ENCODE results near the gene WDR13.

WDR13 gene

GRCh38 chrX:48611703-48612102 lies 14.4 kb downstream of the WDR13 start:
- Histone ChIP-seq H2AFZ (ENCODE audit: low read depth, low read length) (no peak overlapping the region), H3K79me2 (ENCODE audit: insufficient read depth, low read length) (no peaks in the 10 kb centered on the region), H4K20me1 (ENCODE audit: insufficient read depth, low read length) (no peaks in the 10 kb centered on the region), H3K27ac (ENCODE audit: low read length) (no peak overlapping the region), H3K4me1 (ENCODE audit: insufficient read depth, low read length) (no peaks in the 10 kb centered on the region), H3K27me3 (ENCODE audit: insufficient read depth, low read length, poor library complexity) (no peaks in the 10 kb centered on the region), H3K4me2 (ENCODE audit: insufficient read depth, low read length) (no peak overlapping the region), H3K9ac (ENCODE audit: low read depth, low read length) (no peak overlapping the region), H3K4me3 (ENCODE audit: low read depth in 1 of 2, low read length in 2 of 2) (no peak overlapping the region), H3K36me3 (ENCODE audit: insufficient read depth, low read length) (no peaks in the 10 kb centered on the region), H3K9me3 (ENCODE audit: insufficient read depth, low read length, severe bottlenecking) (no peaks in the 10 kb centered on the region)
- no peak for DNase-seq
- no peak for TF ChIP-seq EZH2 (IDR thresholded peaks at IDR 0.05; ENCODE audit: borderline replicate concordance, low read depth, low read length, severe bottlenecking)
- no peak for ATAC-seq (ENCODE audit: insufficient read depth, low read depth)

GRCh38 chrX:48613502-48614160 lies 16.3 kb downstream of the WDR13 start:
- H3K79me2 ChIP-seq (ENCODE audit: insufficient read depth, low read length): no peaks in the 10 kb centered on the region
- no peak overlapping the region for H3K27ac ChIP-seq (ENCODE audit: low read length)
- no peak overlapping the region for H3K4me2 ChIP-seq (ENCODE audit: insufficient read depth, low read length)
- TF ChIP-seq EZH2 (IDR thresholded peaks at IDR 0.05; ENCODE audit: borderline replicate concordance, low read depth, low read length, severe bottlenecking) (no peak), CTCF (IDR thresholded peaks at IDR 0.05; ENCODE audit: borderline replicate concordance, extremely low read depth, low read length, poor library complexity, severe bottlenecking) (no peak)
- DNase-seq (no peak), ATAC-seq (ENCODE audit: insufficient read depth, low read depth) (no peak)
- no peaks in the 10 kb centered on the region for H3K27me3 ChIP-seq (ENCODE audit: insufficient read depth, low read length, poor library complexity)
- no peaks in the 10 kb centered on the region for H3K4me1 ChIP-seq (ENCODE audit: insufficient read depth, low read length)
- H3K36me3 ChIP-seq (ENCODE audit: insufficient read depth, low read length): no peaks in the 10 kb centered on the region
- H3K9ac ChIP-seq (ENCODE audit: low read depth, low read length): no peak overlapping the region
- H3K9me3 ChIP-seq (ENCODE audit: insufficient read depth, low read length, severe bottlenecking): no peaks in the 10 kb centered on the region
- no peaks in the 10 kb centered on the region for H4K20me1 ChIP-seq (ENCODE audit: insufficient read depth, low read length)
- H3K4me3 ChIP-seq (ENCODE audit: low read depth in 1 of 2, low read length in 2 of 2): no peak overlapping the region
- H2AFZ ChIP-seq (ENCODE audit: low read depth, low read length): no peak overlapping the region

GRCh38 chrX:48616576-48616975 lies 19.3 kb downstream of the WDR13 start:
- Histone ChIP-seq H2AFZ (ENCODE audit: low read depth, low read length) (no peak overlapping the region), H3K27me3 (ENCODE audit: insufficient read depth, low read length, poor library complexity) (no peaks in the 10 kb centered on the region), H3K9ac (ENCODE audit: low read depth, low read length) (no peak overlapping the region), H3K4me1 (ENCODE audit: insufficient read depth, low read length) (no peaks in the 10 kb centered on the region), H3K9me3 (ENCODE audit: insufficient read depth, low read length, severe bottlenecking) (no peaks in the 10 kb centered on the region), H3K27ac (ENCODE audit: low read length) (no peak overlapping the region), H3K36me3 (ENCODE audit: insufficient read depth, low read length) (no peaks in the 10 kb centered on the region), H3K4me3 (ENCODE audit: low read depth in 1 of 2, low read length in 2 of 2) (no peak overlapping the region), H3K79me2 (ENCODE audit: insufficient read depth, low read length) (no peaks in the 10 kb centered on the region), H4K20me1 (ENCODE audit: insufficient read depth, low read length) (no peaks in the 10 kb centered on the region), H3K4me2 (ENCODE audit: insufficient read depth, low read length) (no peak overlapping the region)
- ATAC-seq (ENCODE audit: insufficient read depth, low read depth) (no peak), DNase-seq (no peak)
- TF ChIP-seq EZH2 (IDR thresholded peaks at IDR 0.05; ENCODE audit: borderline replicate concordance, low read depth, low read length, severe bottlenecking) (no peak), CTCF (IDR thresholded peaks at IDR 0.05; ENCODE audit: borderline replicate concordance, extremely low read depth, low read length, poor library complexity, severe bottlenecking) (no peak)

GRCh38 chrX:48617542-48618340 lies 20.4 kb downstream of the WDR13 start:
- Histone ChIP-seq H3K79me2 (ENCODE audit: insufficient read depth, low read length) (no peaks in the 10 kb centered on the region), H2AFZ (ENCODE audit: low read depth, low read length) (no peak overlapping the region; the same call in 1 of the 2 replicates), H3K9ac (ENCODE audit: low read depth, low read length) (no peak overlapping the region), H3K27me3 (ENCODE audit: insufficient read depth, low read length, poor library complexity) (no peaks in the 10 kb centered on the region), H3K27ac (ENCODE audit: low read length) (no peak overlapping the region), H3K9me3 (ENCODE audit: insufficient read depth, low read length, severe bottlenecking) (no peaks in the 10 kb centered on the region), H3K4me2 (ENCODE audit: insufficient read depth, low read length) (no peak overlapping the region), H3K4me1 (ENCODE audit: insufficient read depth, low read length) (no peaks in the 10 kb centered on the region), H4K20me1 (ENCODE audit: insufficient read depth, low read length) (no peaks in the 10 kb centered on the region), H3K4me3 (ENCODE audit: low read depth in 1 of 2, low read length in 2 of 2) (no peak overlapping the region), H3K36me3 (ENCODE audit: insufficient read depth, low read length) (no peaks in the 10 kb centered on the region)
- TF ChIP-seq CTCF (IDR thresholded peaks at IDR 0.05; ENCODE audit: borderline replicate concordance, extremely low read depth, low read length, poor library complexity, severe bottlenecking) (no peak), EZH2 (IDR thresholded peaks at IDR 0.05; ENCODE audit: borderline replicate concordance, low read depth, low read length, severe bottlenecking) (no peak)
- DNase-seq: no peak
- no peak for ATAC-seq (ENCODE audit: insufficient read depth, low read depth)
